Activated T-cell treated with anti-CD3 and anti-CD28 coated beads, Interleukin-2, amount 50 U/mL, for 24 hours (primary cell): Measurements from ENCODE around the gene DAP.

Source experiments
- DNase-seq: peaks from one replicate; pipeline ENCODE4 v3.0.0-alpha.2; 2020
- H3K27ac Mint-ChIP-seq: 2 replicates; pipeline ENCODE4 v1.8.0; 2020; ENCODE audit warnings: mild to moderate bottlenecking, mixed read lengths
- H3K27me3 Mint-ChIP-seq: 2 replicates; pipeline ENCODE4 v1.8.0; 2020; ENCODE audit warnings: mixed read lengths
- H3K36me3 Mint-ChIP-seq: 2 replicates; pipeline ENCODE4 v1.8.0; 2020; ENCODE audit warnings: low read depth, mixed read lengths
- H3K4me1 Mint-ChIP-seq: 2 replicates; pipeline ENCODE4 v1.8.0; 2020; ENCODE audit warnings: low read depth, mixed read lengths
- H3K4me3 Mint-ChIP-seq: 2 replicates; pipeline ENCODE4 v1.8.0; 2020; ENCODE audit warnings: mild to moderate bottlenecking, moderate library complexity, mixed read lengths
- H3K9me3 Mint-ChIP-seq: 2 replicates; pipeline ENCODE4 v1.8.0; 2020; ENCODE audit warnings: mixed read lengths

Gene DAP

GRCh38 chr5:10662083-10662482, 99.0 kb downstream of the DAP start:
- Mint-ChIP-seq H3K36me3 (no peaks in the 10 kb centered on the region), H3K4me3 (no peak overlapping the region), H3K4me1 (no peaks in the 10 kb centered on the region), H3K27ac (no peak overlapping the region), H3K27me3 (no peaks in the 10 kb centered on the region), H3K9me3 (no peaks in the 10 kb centered on the region)
- DNase-seq = no peak

- Mint-ChIP-seq H3K9me3 (no peaks in the 10 kb centered on the region), H3K27ac (no peak overlapping the region), H3K4me1 (no peaks in the 10 kb centered on the region), H3K4me3 (no peak overlapping the region), H3K36me3 (no peaks in the 10 kb centered on the region), H3K27me3 (no peaks in the 10 kb centered on the region)
- peak; percentile 6 for DNase-seq
Observed at GRCh38 chr5:10661401-10661800, 99.6 kb downstream of the DAP start.

GRCh38 chr5:10660720-10661387, 100.2 kb downstream of the DAP start:
- Mint-ChIP-seq H3K27ac (no peak overlapping the region), H3K27me3 (no peaks in the 10 kb centered on the region), H3K9me3 (no peaks in the 10 kb centered on the region), H3K36me3 (no peaks in the 10 kb centered on the region), H3K4me1 (no peaks in the 10 kb centered on the region), H3K4me3 (no peak overlapping the region)
- peak; percentile 24 for DNase-seq

- Mint-ChIP-seq H3K4me3 (no peak overlapping the region), H3K27ac (no peak overlapping the region), H3K36me3 (no peaks in the 10 kb centered on the region), H3K27me3 (no peaks in the 10 kb centered on the region), H3K9me3 (no peaks in the 10 kb centered on the region), H3K4me1 (no peaks in the 10 kb centered on the region)
- peak; percentile 7 for DNase-seq
Observed at GRCh38 chr5:10660135-10660534, 100.9 kb downstream of the DAP start.

- Mint-ChIP-seq H3K36me3 (no peaks in the 10 kb centered on the region), H3K4me3 (no peak overlapping the region), H3K9me3 (no peaks in the 10 kb centered on the region), H3K27me3 (no peaks in the 10 kb centered on the region), H3K27ac (no peak overlapping the region), H3K4me1 (no peaks in the 10 kb centered on the region)
- DNase-seq = no peak
Observed at GRCh38 chr5:10658265-10658664, 102.8 kb downstream of the DAP start.

GRCh38 chr5:10655972-10656830, 104.8 kb downstream of the DAP start:
- DNase-seq = peak; percentile 25
- no peaks in the 10 kb centered on the region for H3K9me3 Mint-ChIP-seq
- no peaks in the 10 kb centered on the region for H3K36me3 Mint-ChIP-seq
- H3K4me1 Mint-ChIP-seq = no peaks in the 10 kb centered on the region
- no peak overlapping the region for H3K4me3 Mint-ChIP-seq
- H3K27ac Mint-ChIP-seq = no peak overlapping the region
- no peaks in the 10 kb centered on the region for H3K27me3 Mint-ChIP-seq

GRCh38 chr5:10655161-10655971, 105.7 kb downstream of the DAP start:
- no peak overlapping the region for H3K27ac Mint-ChIP-seq
- no peaks in the 10 kb centered on the region for H3K4me1 Mint-ChIP-seq
- no peaks in the 10 kb centered on the region for H3K36me3 Mint-ChIP-seq
- no peak overlapping the region for H3K4me3 Mint-ChIP-seq
- H3K27me3 Mint-ChIP-seq = no peaks in the 10 kb centered on the region
- no peaks in the 10 kb centered on the region for H3K9me3 Mint-ChIP-seq
- peak; percentile 15 for DNase-seq

GRCh38 chr5:10654566-10654965, 106.5 kb downstream of the DAP start:
- Mint-ChIP-seq H3K27ac (no peak overlapping the region), H3K36me3 (no peaks in the 10 kb centered on the region), H3K4me1 (no peaks in the 10 kb centered on the region), H3K9me3 (no peaks in the 10 kb centered on the region), H3K4me3 (no peak overlapping the region), H3K27me3 (no peaks in the 10 kb centered on the region)
- DNase-seq = peak; percentile 11

GRCh38 chr5:10653751-10654400, 107.2 kb downstream of the DAP start:
- Mint-ChIP-seq H3K27me3 (no peaks in the 10 kb centered on the region), H3K27ac (no peak overlapping the region), H3K4me1 (no peaks in the 10 kb centered on the region), H3K9me3 (no peaks in the 10 kb centered on the region), H3K4me3 (no peak overlapping the region), H3K36me3 (no peaks in the 10 kb centered on the region)
- DNase-seq = no peak

- Mint-ChIP-seq H3K4me3 (no peak overlapping the region), H3K4me1 (no peaks in the 10 kb centered on the region), H3K27ac (no peak overlapping the region), H3K9me3 (no peaks in the 10 kb centered on the region), H3K36me3 (no peaks in the 10 kb centered on the region), H3K27me3 (no peaks in the 10 kb centered on the region)
- peak; percentile 7 for DNase-seq
Observed at GRCh38 chr5:10653043-10653442, 108.0 kb downstream of the DAP start.

- no peak overlapping the region for H3K4me3 Mint-ChIP-seq
- peak; percentile 16 for DNase-seq
- no peaks in the 10 kb centered on the region for H3K36me3 Mint-ChIP-seq
- no peaks in the 10 kb centered on the region for H3K9me3 Mint-ChIP-seq
- H3K4me1 Mint-ChIP-seq = no peaks in the 10 kb centered on the region
- no peaks in the 10 kb centered on the region for H3K27me3 Mint-ChIP-seq
- no peak overlapping the region for H3K27ac Mint-ChIP-seq
Observed at GRCh38 chr5:10652606-10653005, 108.4 kb downstream of the DAP start.

GRCh38 chr5:10652151-10652550, 108.9 kb downstream of the DAP start:
- Mint-ChIP-seq H3K4me3 (no peak overlapping the region), H3K27me3 (no peaks in the 10 kb centered on the region), H3K4me1 (no peaks in the 10 kb centered on the region), H3K9me3 (no peaks in the 10 kb centered on the region), H3K36me3 (no peaks in the 10 kb centered on the region), H3K27ac (no peak overlapping the region)
- no peak for DNase-seq

- Mint-ChIP-seq H3K27me3 (no peaks in the 10 kb centered on the region), H3K4me3 (no peak overlapping the region), H3K36me3 (no peaks in the 10 kb centered on the region), H3K9me3 (no peaks in the 10 kb centered on the region), H3K27ac (no peak overlapping the region), H3K4me1 (peaks cover 7% of the 10 kb centered on the region)
- peak; percentile 15 for DNase-seq
Observed at GRCh38 chr5:10649666-10650380, 111.2 kb downstream of the DAP start.
